ENCODE data around the gene PCDHGC4.

The PCDHGC4 gene

DNA sequence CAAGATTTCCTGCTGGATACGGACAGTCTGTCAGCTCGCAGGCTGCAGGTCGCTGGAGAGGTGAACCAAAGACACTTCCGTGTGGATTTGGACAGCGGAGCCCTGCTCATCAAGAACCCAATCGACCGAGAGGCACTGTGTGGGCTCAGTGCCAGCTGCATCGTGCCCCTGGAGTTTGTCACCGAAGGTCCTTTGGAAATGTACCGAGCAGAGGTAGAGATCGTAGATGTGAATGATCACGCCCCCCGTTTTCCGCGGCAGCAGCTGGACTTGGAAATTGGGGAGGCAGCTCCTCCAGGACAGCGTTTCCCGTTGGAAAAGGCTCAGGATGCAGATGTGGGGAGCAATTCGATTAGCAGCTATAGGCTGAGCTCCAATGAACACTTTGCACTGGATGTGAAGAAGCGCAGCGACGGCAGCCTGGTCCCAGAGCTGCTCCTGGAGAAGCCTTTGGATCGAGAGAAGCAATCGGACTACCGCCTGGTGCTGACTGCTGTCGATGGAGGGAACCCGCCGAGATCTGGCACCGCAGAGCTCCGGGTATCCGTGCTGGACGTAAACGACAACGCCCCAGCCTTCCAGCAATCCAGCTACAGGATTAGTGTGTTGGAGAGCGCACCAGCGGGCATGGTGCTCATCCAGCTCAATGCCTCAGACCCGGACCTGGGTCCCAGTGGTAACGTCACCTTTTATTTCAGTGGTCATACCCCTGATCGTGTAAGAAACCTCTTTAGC is 658 bp downstream of the PCDHGC4 start:
- TF ChIP-seq POLR2AphosphoS5 (IDR thresholded peaks at IDR 0.05; ENCODE audit: low read depth, low read length) (no peak), FOXP2 (optimal IDR thresholded peaks at IDR 0.05; ENCODE audit: borderline replicate concordance, extremely low read depth, extremely low read length, insufficient read depth) (no peak), TAF1 (IDR thresholded peaks at IDR 0.05; ENCODE audit: borderline replicate concordance, insufficient read depth, low read length) (no peak)

DNA sequence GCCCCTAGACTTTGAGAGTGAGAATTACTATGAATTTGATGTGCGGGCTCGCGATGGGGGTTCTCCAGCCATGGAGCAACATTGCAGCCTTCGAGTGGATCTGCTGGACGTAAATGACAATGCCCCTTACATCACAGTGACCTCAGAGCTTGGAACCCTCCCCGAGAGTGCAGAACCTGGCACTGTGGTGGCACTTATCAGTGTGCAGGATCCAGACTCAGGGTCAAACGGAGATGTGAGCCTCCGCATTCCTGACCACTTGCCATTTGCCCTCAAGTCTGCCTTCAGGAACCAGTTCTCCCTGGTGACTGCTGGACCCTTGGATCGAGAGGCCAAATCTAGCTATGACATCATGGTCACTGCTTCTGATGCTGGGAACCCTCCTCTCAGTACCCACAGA is 1.3 kb downstream of the PCDHGC4 start:
- TF ChIP-seq SIN3A (IDR thresholded peaks at IDR 0.05; ENCODE audit: borderline replicate concordance, insufficient read depth, low read length) (no peak), FOXP2 (optimal IDR thresholded peaks at IDR 0.05; ENCODE audit: borderline replicate concordance, extremely low read depth, extremely low read length, insufficient read depth) (no peak), TAF1 (IDR thresholded peaks at IDR 0.05; ENCODE audit: borderline replicate concordance, insufficient read depth, low read length) (no peak), POLR2AphosphoS5 (IDR thresholded peaks at IDR 0.05; ENCODE audit: low read depth, low read length) (no peak)
- TF ChIP-seq, protein P1, sequence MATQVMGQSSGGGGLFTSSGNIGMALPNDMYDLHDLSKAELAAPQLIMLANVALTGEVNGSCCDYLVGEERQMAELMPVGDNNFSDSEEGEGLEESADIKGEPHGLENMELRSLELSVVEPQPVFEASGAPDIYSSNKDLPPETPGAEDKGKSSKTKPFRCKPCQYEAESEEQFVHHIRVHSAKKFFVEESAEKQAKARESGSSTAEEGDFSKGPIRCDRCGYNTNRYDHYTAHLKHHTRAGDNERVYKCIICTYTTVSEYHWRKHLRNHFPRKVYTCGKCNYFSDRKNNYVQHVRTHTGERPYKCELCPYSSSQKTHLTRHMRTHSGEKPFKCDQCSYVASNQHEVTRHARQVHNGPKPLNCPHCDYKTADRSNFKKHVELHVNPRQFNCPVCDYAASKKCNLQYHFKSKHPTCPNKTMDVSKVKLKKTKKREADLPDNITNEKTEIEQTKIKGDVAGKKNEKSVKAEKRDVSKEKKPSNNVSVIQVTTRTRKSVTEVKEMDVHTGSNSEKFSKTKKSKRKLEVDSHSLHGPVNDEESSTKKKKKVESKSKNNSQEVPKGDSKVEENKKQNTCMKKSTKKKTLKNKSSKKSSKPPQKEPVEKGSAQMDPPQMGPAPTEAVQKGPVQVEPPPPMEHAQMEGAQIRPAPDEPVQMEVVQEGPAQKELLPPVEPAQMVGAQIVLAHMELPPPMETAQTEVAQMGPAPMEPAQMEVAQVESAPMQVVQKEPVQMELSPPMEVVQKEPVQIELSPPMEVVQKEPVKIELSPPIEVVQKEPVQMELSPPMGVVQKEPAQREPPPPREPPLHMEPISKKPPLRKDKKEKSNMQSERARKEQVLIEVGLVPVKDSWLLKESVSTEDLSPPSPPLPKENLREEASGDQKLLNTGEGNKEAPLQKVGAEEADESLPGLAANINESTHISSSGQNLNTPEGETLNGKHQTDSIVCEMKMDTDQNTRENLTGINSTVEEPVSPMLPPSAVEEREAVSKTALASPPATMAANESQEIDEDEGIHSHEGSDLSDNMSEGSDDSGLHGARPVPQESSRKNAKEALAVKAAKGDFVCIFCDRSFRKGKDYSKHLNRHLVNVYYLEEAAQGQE (IDR thresholded peaks at IDR 0.05; ENCODE audit: insufficient read depth in 1 of 2, low read depth in 2 of 2, low read length in 2 of 2), result no peak

DNA sequence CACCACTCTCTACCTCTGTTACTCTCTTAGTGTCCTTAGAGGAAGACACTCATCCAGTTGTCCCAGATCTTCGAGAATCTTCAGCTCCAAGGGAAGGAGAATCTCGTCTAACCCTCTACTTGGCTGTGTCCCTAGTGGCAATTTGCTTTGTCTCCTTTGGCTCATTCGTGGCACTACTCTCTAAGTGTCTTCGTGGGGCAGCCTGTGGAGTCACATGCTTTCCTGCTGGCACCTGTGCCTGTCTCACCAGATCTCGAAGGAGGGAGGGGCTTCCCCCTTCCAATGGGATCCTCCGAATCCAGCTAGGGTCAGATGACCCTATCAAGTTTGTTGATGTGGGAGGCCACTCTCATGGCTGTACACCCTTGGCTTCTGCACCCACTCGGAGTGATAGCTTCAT is 2.3 kb downstream of the PCDHGC4 start:
- no peak for TF ChIP-seq POLR2AphosphoS5 (IDR thresholded peaks at IDR 0.05; ENCODE audit: low read depth, low read length)
- TF ChIP-seq SIN3A (IDR thresholded peaks at IDR 0.05; ENCODE audit: borderline replicate concordance, insufficient read depth, low read length), result no peak
- TF ChIP-seq, protein P1 (IDR thresholded peaks at IDR 0.05; ENCODE audit: insufficient read depth in 1 of 2, low read depth in 2 of 2, low read length in 2 of 2), result no peak
- no peak for TF ChIP-seq TAF1 (IDR thresholded peaks at IDR 0.05; ENCODE audit: borderline replicate concordance, insufficient read depth, low read length)
- no peak for TF ChIP-seq FOXP2 (optimal IDR thresholded peaks at IDR 0.05; ENCODE audit: borderline replicate concordance, extremely low read depth, extremely low read length, insufficient read depth)

DNA sequence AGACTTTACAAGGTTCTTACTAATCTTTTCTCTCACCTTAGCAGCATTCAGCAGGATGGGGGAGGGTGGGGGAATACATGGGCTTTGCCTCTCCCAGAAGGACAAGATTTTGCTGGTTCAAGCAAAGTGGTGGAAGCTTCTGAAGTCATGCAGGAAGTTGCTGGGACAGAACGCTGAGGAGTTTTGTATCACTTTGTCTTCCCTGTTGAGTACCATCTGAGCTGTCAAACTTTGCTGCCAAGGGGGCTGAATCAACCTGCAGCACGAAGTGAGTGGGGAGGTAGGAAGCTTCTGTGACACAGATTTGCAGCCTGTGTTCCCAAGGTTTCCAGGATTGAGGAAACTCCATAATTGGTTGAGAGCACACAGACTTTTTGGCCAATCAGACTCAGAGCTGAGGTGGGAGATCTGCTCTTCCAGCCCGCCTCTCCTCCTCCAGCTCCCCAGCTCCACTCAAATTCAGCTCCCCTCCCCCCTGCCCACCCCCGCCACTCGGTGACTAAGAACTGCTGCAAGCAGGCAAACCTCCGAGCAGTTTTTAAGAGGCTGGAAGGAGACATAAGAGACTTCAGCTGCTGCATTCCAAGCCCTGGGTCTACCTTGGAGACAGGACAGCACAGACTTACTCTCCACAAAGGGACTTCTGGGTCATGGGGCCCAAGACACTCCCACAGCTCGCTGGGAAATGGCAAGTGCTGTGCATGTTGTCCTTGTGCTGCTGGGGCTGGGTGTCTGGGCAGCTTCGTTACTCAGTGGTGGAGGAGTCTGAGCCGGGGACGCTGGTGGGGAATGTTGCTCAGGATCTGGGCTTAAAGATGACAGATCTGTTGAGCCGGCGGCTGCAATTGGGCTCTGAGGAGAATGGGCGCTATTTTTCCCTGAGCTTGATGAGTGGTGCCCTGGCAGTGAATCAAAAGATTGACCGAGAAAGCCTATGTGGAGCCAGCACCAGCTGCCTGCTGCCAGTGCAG is 4.0 kb downstream of the PCDHGC4 start, which contains the start of gene PCDHGC5:
PCDHGC5 (plus strand) TSS at position 491 of the 971 bp plus-strand sequence; CDS start at position 651, 160 bp downstream.
- TF ChIP-seq FOXP2 (optimal IDR thresholded peaks at IDR 0.05; ENCODE audit: borderline replicate concordance, extremely low read depth, extremely low read length, insufficient read depth) (no peak), POLR2AphosphoS5 (IDR thresholded peaks at IDR 0.05; ENCODE audit: low read depth, low read length) (no peak), TAF1 (IDR thresholded peaks at IDR 0.05; ENCODE audit: borderline replicate concordance, insufficient read depth, low read length) (no peak), SIN3A (IDR thresholded peaks at IDR 0.05; ENCODE audit: borderline replicate concordance, insufficient read depth, low read length) (no peak)
- TF ChIP-seq, protein P1 (IDR thresholded peaks at IDR 0.05; ENCODE audit: insufficient read depth in 1 of 2, low read depth in 2 of 2, low read length in 2 of 2), result no peak

DNA sequence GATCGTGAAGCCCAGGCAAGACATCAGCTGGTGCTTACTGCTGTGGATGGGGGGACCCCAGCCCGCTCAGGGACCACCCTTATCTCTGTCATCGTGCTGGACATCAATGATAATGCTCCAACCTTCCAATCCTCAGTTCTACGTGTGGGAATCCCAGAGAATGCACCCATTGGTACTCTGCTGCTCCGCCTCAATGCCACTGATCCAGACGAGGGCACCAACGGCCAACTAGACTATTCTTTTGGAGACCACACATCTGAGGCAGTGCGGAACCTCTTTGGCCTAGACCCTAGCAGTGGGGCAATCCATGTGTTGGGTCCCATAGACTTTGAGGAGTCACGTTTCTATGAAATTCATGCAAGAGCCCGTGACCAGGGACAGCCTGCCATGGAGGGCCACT is 5.0 kb downstream of the PCDHGC4 start:
- TF ChIP-seq, protein P1 (IDR thresholded peaks at IDR 0.05; ENCODE audit: insufficient read depth in 1 of 2, low read depth in 2 of 2, low read length in 2 of 2), result no peak
- no peak for TF ChIP-seq TAF1 (IDR thresholded peaks at IDR 0.05; ENCODE audit: borderline replicate concordance, insufficient read depth, low read length)

All from PFSK-1 (cell line).